Activated naive CD4-positive, alpha-beta T cell treated with anti-CD3 and anti-CD28 coated beads, Interleukin-2, amount 10 ng/mL, durations not matched to agents 7 days and 5 days (primary cell): ENCODE results near the gene ATF4.
A peak's percentile ranks its signal among the peaks of the same experiment; 100 is the strongest.
"Not testable (repeated sequence)": the region's sequence is repeated elsewhere in the genome, so short reads cannot be mapped to it uniquely, and the experiment has no call there.

Source experiments
- CTCF ChIA-PET: fragments of 350-600 bp; sonication (Branson Sonifier 250); formaldehyde crosslinking; loops from one replicate; lab custom pipeline; 2021; ENCODE audit warnings: antibody characterized with exemption; lab: Charles Lee
- DNase-seq: peaks from one replicate; pipeline ENCODE4 v3.0.0-alpha.2; 2020
- H3K27ac Mint-ChIP-seq: one replicate; pipeline ENCODE4 v1.8.0; 2021; ENCODE audit warnings: mild to moderate bottlenecking, moderate library complexity, mixed read lengths
- H3K27me3 Mint-ChIP-seq: one replicate; pipeline ENCODE4 v1.8.0; 2021; ENCODE audit warnings: mild to moderate bottlenecking, mixed read lengths
- H3K36me3 Mint-ChIP-seq: one replicate; pipeline ENCODE4 v1.8.0; 2021; ENCODE audit warnings: mixed read lengths
- H3K4me1 Mint-ChIP-seq: one replicate; pipeline ENCODE4 v1.8.0; 2021; ENCODE audit warnings: mixed read lengths
- H3K4me3 Mint-ChIP-seq: one replicate; pipeline ENCODE4 v1.8.0; 2021; ENCODE audit warnings: mild to moderate bottlenecking, moderate library complexity, mixed read lengths
- H3K9me3 Mint-ChIP-seq: one replicate; pipeline ENCODE4 v1.8.0; 2021; ENCODE audit warnings: mixed read lengths

The ATF4 gene

DNA sequence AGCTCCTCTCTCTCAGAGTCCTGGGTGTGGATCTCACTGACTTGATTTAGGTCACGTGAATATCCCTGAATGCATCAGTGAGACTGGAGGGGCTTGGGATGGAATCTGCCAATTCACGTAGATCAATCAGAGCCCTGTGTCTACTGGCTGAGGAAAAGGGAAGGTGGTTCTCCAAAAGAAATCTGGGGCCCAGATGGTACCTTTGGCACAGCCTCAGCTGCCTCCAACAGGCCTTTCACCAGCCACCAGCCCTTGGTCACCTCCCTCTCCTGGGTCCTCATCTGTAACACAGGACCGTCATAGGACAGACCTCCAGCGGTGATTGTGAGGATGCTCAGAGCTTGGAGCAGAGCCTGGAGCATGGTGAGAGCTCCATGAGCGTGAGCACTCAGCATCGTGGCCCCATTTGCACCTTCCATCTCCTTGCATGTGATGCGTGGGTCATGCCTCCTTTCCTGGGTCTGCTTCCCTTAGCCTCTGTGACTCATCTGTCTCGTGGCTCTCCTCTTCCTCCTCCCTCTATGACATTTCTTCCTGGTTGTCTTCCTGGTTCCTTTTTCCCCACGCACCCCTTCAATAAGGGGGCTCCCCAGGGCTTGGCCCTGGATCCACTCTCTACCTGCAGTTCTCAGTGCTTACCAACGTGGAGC is 25.8 kb upstream of the ATF4 start:
- no peaks in the 10 kb centered on the region for H3K36me3 Mint-ChIP-seq
- no peaks in the 10 kb centered on the region for H3K9me3 Mint-ChIP-seq
- DNase-seq = no peak
- H3K4me3 Mint-ChIP-seq = no peak overlapping the region
- CTCF ChIA-PET = interaction anchor here (0.6 to 10.6 kb wide), 18 partner anchors 8 to 542 kb away, joined by 3 to 216 read pairs (median 7); partner anchors contain the start of genes ATF4, MIEF1, RPS19BP1 and TAB1
- H3K27me3 Mint-ChIP-seq = peaks cover 29% of the 10 kb centered on the region
- H3K4me1 Mint-ChIP-seq = peaks cover 30% of the 10 kb centered on the region
- no peak overlapping the region for H3K27ac Mint-ChIP-seq

DNA sequence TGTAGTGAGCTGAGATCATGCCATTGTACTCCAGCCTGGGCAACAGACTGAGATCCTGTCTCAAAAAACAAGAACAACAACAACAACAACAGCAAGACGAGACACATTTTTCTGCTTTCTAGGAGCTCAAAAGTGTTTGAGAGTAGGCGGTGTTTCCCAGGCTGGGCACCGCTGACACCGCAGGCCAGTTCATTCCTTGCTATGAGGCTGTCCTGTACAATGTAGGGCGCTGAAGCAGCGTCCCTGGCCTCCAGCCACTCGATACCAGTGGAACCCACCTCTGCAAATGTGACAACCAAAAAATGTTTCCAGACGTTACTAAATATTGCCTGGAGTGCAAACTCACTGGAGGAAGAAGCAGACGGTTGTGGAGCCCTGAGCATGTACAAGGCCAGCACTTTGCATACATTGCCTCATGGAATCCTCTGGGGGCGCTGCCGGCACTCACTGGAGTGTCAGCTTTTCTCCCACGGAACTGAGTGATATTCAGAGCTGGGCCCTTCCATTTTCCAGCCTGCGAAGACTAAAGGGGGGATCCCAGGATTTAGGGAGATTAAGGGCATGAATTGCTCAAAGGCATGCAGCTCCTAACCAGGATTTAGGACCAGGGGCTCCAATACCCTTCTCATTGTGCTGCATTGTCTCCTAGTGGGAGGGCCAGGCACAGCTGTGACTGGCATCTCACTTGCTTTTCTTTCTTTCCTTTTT is 24.1 kb upstream of the ATF4 start:
- no peak overlapping the region for H3K4me3 Mint-ChIP-seq
- H3K27me3 Mint-ChIP-seq = peaks cover 25% of the 10 kb centered on the region
- no peaks in the 10 kb centered on the region for H3K9me3 Mint-ChIP-seq
- DNase-seq = peak; percentile 73
- H3K4me1 Mint-ChIP-seq = peaks cover 22% of the 10 kb centered on the region
- no peak overlapping the region for H3K27ac Mint-ChIP-seq
- CTCF ChIA-PET = interaction anchor here (0.6 to 10.6 kb wide), 23 partner anchors 8 to 540 kb away, joined by 3 to 216 read pairs (median 4); partner anchors contain the start of genes ATF4 and RPS19BP1
- no peaks in the 10 kb centered on the region for H3K36me3 Mint-ChIP-seq

DNA sequence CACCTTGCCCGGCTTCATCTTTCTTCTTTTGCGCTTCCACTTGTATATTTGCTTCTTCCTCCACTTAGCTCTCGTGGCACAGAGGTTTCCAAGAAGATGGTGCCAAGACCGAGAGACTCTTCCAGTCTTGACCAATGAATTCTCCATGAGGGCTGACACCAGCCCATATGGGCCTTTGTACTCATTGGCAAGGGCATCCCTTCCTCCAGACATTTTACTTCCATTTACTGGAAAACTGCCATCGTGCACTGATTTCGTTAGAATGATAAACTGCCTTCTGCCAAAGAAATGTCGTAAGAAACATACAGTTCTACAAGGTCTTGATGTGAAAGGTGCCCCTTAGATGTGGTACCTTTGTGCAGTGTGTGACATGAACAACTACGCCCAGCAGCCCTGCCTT is 22.9 kb upstream of the ATF4 start:
- CTCF ChIA-PET = interaction anchor here (0.6 to 10.6 kb wide), 8 partner anchors 16 to 1544 kb away, joined by 3 to 216 read pairs (median 6); partner anchors contain the start of genes ATF4, C22orf23, POLR2F and RPS19BP1
- Mint-ChIP-seq H3K4me1 (peaks cover 31% of the 10 kb centered on the region), H3K9me3 (no peaks in the 10 kb centered on the region), H3K27me3 (peaks cover 25% of the 10 kb centered on the region), H3K4me3 (no peak overlapping the region), H3K27ac (no peak overlapping the region), H3K36me3 (peaks cover 2% of the 10 kb centered on the region)
- no peak for DNase-seq

DNA sequence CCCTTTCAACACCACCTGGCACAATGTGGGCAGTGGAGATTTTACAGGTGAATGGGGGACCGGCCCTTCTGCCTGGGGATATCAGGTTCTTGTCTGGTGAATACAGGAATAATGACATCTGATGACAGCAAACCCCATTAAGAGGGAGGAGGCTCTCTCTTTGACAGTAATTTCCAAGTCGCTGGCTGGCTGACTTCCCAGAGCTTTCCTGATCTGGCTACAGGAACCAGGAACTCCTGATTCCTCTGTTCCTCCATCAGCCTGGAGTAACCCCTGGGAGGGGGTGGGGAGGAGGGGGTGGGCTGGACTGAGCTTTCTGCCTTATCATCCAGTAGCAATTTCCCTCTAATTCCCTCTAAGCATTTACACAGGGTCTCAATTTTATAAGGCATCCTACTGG is 22.0 kb upstream of the ATF4 start:
- DNase-seq = no peak
- CTCF ChIA-PET = interaction anchor here (1.4 to 10.6 kb wide), 4 partner anchors 15 to 99 kb away, joined by 4 to 216 read pairs (median 80); partner anchors contain the start of genes RPS19BP1 and TAB1
- no peak overlapping the region for H3K27ac Mint-ChIP-seq
- no peaks in the 10 kb centered on the region for H3K9me3 Mint-ChIP-seq
- H3K4me1 Mint-ChIP-seq = peaks cover 35% of the 10 kb centered on the region
- H3K4me3 Mint-ChIP-seq = no peak overlapping the region
- H3K36me3 Mint-ChIP-seq = peaks cover 2% of the 10 kb centered on the region
- H3K27me3 Mint-ChIP-seq = peaks cover 25% of the 10 kb centered on the region

DNA sequence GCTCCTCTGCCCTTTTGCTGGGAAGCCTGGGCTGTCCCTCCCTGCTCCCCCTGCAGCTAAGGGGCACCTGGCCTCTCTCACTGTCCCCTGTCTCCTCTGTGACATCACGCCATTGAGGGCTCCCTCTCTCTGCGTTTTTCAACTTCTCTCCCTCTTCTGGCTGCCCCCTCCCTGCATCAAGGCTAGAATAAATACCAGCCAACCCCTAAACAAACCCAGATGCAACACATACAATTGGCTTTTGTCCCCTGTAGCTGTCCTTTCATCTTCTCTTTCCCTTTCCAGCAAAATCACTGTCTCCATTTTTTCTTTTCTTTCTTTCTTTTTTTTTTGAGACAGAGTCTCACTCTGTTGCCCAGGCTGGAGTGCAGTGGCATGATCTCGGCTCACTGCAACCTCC is 21.6 kb upstream of the ATF4 start:
- H3K4me3 Mint-ChIP-seq = no peak overlapping the region
- H3K27ac Mint-ChIP-seq = no peak overlapping the region
- H3K9me3 Mint-ChIP-seq = no peaks in the 10 kb centered on the region
- H3K27me3 Mint-ChIP-seq = peaks cover 25% of the 10 kb centered on the region
- peaks cover 5% of the 10 kb centered on the region for H3K36me3 Mint-ChIP-seq
- CTCF ChIA-PET = interaction anchor here (1.4 to 10.6 kb wide), 4 partner anchors 15 to 99 kb away, joined by 4 to 216 read pairs (median 80); partner anchors contain the start of genes RPS19BP1 and TAB1
- no peak for DNase-seq
- peaks cover 37% of the 10 kb centered on the region for H3K4me1 Mint-ChIP-seq

DNA sequence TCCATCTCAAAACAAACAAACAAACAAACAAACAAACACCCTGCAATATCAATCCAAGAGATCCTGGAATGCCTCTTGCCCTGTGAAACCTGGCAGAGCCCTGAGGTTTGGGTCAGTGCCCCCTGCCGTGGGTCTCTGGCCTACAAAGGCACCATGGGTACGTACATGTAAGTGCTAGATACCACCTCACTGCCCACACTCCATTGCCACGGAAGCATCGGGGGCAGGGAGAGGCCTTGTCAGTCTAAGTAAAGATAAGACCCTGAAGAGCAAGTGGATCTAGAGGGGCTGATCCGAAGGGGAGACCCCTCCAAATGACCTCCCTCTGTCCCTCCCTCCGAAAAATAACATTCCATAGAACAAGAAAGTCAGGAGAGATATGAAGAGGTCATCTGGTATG is 20.3 kb upstream of the ATF4 start:
- Mint-ChIP-seq H3K4me1 (peaks cover 41% of the 10 kb centered on the region), H3K9me3 (no peaks in the 10 kb centered on the region), H3K27me3 (peaks cover 25% of the 10 kb centered on the region), H3K4me3 (no peak overlapping the region), H3K36me3 (peaks cover 12% of the 10 kb centered on the region), H3K27ac (no peak overlapping the region)
- CTCF ChIA-PET = no interaction called here
- DNase-seq = no peak

DNA sequence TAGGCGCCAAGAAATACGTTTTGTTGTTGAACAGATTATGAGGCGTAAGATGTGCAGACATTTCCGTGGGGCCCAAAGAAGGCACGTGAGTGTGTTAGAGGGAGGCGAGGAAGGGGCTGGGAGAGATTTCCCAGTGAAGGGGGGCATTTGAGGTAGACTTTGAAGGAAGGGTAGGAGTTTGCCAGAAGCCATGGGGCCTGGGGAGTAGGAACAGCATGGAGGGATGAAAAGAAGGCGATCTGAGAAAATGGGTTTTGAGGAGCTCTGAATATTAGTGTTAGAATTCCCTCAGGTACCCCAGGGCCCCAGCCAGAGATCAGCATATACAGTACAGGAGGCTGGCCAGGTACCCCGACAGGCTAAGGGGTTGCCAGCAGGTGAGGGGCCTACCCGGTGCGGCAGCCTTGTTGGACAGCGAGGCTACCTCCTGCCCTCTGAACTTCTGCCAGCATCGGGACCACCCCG is 18.7 kb upstream of the ATF4 start:
- peak overlapping the region; percentile 93 for H3K4me3 Mint-ChIP-seq
- peaks cover 22% of the 10 kb centered on the region for H3K27me3 Mint-ChIP-seq
- no peaks in the 10 kb centered on the region for H3K9me3 Mint-ChIP-seq
- DNase-seq = no peak
- H3K4me1 Mint-ChIP-seq = peaks cover 42% of the 10 kb centered on the region
- CTCF ChIA-PET = interaction anchor here (0.9 to 3.4 kb wide), 7 partner anchors 8 to 102 kb away, joined by 3 to 17 read pairs (median 9); partner anchors contain the start of genes ATF4 and TAB1
- peak overlapping the region; percentile 88 for H3K27ac Mint-ChIP-seq
- H3K36me3 Mint-ChIP-seq = peaks cover 27% of the 10 kb centered on the region

DNA sequence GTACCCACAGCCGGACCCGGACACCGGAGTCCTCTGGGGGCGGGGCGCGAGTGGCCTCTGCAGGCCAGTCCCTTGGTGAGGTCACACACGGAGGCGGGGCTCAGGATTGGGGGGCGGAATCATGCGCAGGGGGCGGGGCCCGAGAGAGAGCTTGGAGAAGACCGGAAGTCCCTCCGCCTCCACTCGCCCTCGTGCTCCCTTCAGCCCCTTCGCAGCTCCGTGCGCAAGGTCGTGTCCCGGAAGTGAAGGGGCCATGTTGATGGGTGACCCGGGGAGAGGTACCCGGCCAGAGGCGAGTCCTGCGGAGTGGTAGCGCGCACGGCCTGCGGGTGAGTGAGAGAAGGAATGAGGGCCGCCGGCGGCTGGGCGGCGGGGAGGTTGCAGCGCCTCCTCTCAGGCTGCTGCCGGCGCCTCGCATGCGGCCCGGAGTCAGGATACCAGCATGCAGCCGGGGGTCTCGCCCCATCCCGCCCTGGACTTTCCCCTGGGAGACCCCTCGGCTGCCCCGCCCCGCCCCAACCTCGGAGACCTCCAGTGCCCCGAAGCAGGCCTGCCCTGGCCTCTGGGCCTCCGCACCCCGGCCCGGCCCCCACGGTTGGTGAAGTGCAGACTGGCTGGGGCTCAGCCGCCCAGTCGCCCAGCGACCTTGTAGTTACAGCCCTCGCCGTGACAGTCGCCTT is 18.1 kb upstream of the ATF4 start, which contains the start of gene MIEF1:
MIEF1 (plus strand) TSS at position 182 of the 680 bp plus-strand sequence. CDS start 9,005 bp downstream, outside the sequence.
- CTCF ChIA-PET = interaction anchor here (0.9 to 3.4 kb wide), 7 partner anchors 9 to 102 kb away, joined by 3 to 17 read pairs (median 9); partner anchors contain the start of genes ATF4 and TAB1
- peaks cover 29% of the 10 kb centered on the region for H3K36me3 Mint-ChIP-seq
- peak within 1 kb of the TSS; percentile 88 for H3K27ac Mint-ChIP-seq
- peak; percentile 94 for DNase-seq
- H3K27me3 Mint-ChIP-seq = peaks cover 21% of the 10 kb centered on the region
- no peaks in the 10 kb centered on the region for H3K9me3 Mint-ChIP-seq
- H3K4me3 Mint-ChIP-seq = peak within 1 kb of the TSS; percentile 93
- peaks cover 43% of the 10 kb centered on the region for H3K4me1 Mint-ChIP-seq

DNA sequence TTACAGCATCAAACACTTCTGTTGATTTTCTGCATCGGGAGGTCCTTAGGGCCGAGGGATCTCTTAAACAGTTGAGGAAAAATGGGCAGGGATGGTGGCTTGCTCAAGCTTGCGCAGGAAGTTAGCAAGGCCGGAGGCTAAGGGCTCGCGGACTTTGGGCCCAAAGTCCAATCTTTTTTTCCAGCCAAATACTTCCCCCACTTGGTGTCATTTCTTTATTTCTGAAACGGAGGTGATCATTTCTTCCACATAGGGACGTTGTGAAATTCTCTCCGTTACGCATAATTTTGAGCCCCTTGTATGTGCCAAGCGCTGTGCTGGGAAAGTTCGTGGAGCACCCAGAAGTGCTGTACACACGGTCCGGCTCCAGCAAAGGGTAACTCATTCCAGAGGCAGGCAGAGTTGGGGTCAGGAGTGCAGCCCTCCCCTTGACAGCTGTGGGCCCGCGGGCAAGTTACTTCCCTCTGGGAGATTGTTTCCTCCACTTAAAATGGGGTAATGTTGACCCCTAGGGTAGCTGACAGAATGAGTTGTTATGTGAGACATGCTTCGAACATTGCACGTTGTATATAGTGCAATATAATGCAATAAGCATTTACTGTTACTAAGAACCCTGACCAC is 17.5 kb upstream of the ATF4 start:
- CTCF ChIA-PET = interaction anchor here (1.6 to 3.4 kb wide), 5 partner anchors 10 to 103 kb away, joined by 3 to 17 read pairs (median 11); partner anchors contain the start of genes ATF4 and TAB1
- Mint-ChIP-seq H3K9me3 (no peaks in the 10 kb centered on the region), H3K27me3 (peaks cover 14% of the 10 kb centered on the region), H3K4me1 (peaks cover 39% of the 10 kb centered on the region), H3K4me3 (peak overlapping the region; percentile 93), H3K27ac (peak overlapping the region; percentile 75), H3K36me3 (peaks cover 29% of the 10 kb centered on the region)
- DNase-seq = no peak

DNA sequence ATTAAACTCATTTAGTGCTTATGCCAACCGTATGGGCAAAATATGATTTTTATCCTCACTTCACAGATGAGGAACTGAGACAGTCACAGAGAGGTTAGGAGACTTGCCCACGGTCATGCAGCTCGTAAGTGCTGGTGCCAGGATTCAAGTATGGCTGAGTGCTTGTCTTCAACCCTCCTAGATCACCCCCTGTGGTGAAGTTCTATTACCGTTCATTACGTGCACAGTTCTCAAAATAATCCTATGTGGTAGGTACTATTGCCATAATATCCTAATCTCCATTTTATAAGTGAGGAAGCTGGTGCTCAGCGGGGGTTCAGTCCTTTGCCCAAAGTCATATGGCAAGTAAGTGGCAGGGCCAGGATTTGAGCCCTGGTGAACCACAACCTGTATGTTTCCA is 16.7 kb upstream of the ATF4 start:
- Mint-ChIP-seq H3K36me3 (peaks cover 34% of the 10 kb centered on the region), H3K9me3 (no peaks in the 10 kb centered on the region), H3K4me3 (peak overlapping the region; percentile 93), H3K4me1 (peaks cover 41% of the 10 kb centered on the region), H3K27ac (peak overlapping the region; percentile 34), H3K27me3 (peaks cover 10% of the 10 kb centered on the region)
- CTCF ChIA-PET = interaction anchor here (1.4 to 3.4 kb wide), 4 partner anchors 9 to 25 kb away, joined by 3 to 17 read pairs (median 13); no protein-coding TSS in a partner anchor
- no peak for DNase-seq

DNA sequence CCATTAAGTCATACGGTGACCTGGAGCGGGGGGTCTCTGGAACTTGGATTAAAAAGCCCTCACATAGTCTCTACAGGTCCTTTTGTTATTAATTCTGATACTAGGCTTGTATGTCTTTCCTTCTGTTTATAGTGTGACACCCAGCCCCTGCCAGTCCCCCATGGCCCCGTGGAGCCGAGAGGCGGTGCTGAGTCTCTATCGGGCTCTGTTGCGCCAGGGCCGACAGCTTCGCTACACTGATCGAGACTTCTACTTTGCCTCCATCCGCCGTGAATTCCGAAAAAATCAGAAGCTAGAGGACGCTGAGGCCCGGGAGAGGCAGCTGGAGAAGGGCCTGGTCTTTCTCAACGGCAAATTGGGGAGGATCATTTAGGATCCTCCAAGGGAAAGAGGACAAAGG is 16.3 kb upstream of the ATF4 start:
- Mint-ChIP-seq H3K4me1 (peaks cover 41% of the 10 kb centered on the region), H3K4me3 (peak overlapping the region; percentile 93), H3K27ac (peak overlapping the region; percentile 34), H3K27me3 (peaks cover 6% of the 10 kb centered on the region), H3K9me3 (no peaks in the 10 kb centered on the region), H3K36me3 (peaks cover 35% of the 10 kb centered on the region)
- no peak for DNase-seq
- CTCF ChIA-PET = interaction anchor here (1.4 to 3.4 kb wide), 5 partner anchors 8 to 25 kb away, joined by 3 to 17 read pairs (median 8); no protein-coding TSS in a partner anchor

DNA sequence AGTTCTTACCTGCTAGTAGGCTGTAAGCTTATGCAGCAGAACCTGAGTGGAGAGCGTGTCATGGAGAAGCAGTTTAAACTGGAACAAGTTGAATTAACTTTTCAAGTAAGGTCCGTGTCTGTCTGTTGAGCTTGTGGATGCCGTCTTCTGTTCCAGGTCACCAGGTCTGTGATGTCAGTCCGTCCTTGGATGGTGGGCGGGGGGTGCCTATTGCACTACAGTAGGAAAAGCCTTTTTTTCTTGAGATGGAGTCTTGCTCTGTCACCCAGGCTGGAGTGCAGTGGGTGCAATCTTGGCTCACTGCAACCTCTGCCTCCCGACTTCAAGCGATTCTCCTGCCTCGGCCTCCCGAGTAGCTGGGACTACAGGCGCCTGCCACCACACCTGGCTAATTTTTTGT is 13.3 kb upstream of the ATF4 start:
- not testable (repeated sequence) for H3K9me3 Mint-ChIP-seq, DNase-seq, H3K27me3 Mint-ChIP-seq, H3K4me3 Mint-ChIP-seq
- H3K4me1 Mint-ChIP-seq = peaks cover 37% of the 10 kb centered on the region
- peaks cover 51% of the 10 kb centered on the region for H3K36me3 Mint-ChIP-seq
- CTCF ChIA-PET = interaction anchor here (0.6 to 1.6 kb wide), 4 partner anchors 11 to 594 kb away, joined by 3 to 4 read pairs (median 4); no protein-coding TSS in a partner anchor
- peak overlapping the region; percentile 6 for H3K27ac Mint-ChIP-seq

DNA sequence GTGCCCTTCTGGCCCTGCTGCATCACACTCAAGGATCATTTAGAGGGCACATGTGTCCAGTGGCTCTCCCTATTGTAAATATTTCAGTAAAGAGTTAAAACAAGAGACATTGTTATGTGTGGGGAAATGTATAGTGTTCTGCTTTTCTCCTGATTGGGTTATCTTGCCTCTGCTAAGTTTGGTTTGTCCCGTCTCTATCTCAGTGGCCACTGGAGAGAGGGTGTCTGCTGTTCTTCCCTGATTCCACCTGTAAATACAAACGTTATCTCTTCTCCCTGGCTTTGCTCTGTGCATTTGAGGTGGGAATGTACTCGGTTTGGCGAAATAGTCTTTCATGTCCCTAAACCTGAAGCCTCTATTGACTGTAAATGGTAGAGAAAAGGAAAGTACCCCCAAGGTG is 12.0 kb upstream of the ATF4 start:
- Mint-ChIP-seq H3K36me3 (peaks cover 57% of the 10 kb centered on the region), H3K27me3 (no peaks in the 10 kb centered on the region), H3K4me3 (no peak overlapping the region), H3K4me1 (peaks cover 31% of the 10 kb centered on the region), H3K27ac (no peak overlapping the region), H3K9me3 (no peaks in the 10 kb centered on the region)
- no peak for DNase-seq
- CTCF ChIA-PET = interaction anchor here (12.1 kb wide), 1 partner anchor 12 kb away, joined by 152 read pairs; no protein-coding TSS in a partner anchor
